Activated CD4-positive, alpha-beta T cell treated with anti-CD3 and anti-CD28 coated beads for 1 hour (primary cell): ENCODE measurements around the gene USP15.

Source experiments
- DNase-seq: peaks from one replicate; pipeline ENCODE4 v3.0.0-alpha.2; 2020

Gene USP15

DNA sequence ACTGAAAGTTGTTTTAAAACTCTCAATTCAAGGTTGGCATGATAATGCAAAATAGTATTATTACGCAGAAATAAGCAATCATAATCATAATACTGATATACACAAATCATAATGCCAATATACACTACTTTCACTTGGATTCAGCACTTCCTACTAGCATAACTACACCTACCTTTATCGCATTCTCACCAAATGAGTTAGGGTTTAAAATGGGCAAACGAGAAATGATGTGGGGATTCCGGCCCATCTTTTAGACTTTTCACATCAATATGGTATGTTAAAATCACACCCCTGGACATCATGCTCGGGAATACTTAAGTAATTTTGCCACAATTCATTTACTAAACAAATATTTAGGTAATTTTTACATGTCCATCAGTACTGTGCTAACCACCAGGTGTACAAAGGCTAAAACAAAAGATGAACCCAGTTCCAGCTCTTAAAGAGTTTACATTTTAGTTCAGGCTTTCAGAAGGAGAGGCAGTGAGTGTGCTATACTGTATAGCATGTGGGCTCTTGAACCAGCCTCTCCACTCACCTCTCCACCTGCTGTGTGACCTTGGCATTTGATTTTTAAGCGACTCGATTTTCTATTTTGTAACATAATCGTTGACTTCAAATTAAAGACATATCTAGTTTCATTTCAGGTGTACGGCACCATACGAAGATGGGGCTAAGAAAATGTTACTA, 1.1 kb upstream of the USP15 start:
- no peak for DNase-seq

- DNase-seq = no peak
Observed at GRCh38 chr12:62259631-62259992, 592 bp upstream of the USP15 start.

DNA sequence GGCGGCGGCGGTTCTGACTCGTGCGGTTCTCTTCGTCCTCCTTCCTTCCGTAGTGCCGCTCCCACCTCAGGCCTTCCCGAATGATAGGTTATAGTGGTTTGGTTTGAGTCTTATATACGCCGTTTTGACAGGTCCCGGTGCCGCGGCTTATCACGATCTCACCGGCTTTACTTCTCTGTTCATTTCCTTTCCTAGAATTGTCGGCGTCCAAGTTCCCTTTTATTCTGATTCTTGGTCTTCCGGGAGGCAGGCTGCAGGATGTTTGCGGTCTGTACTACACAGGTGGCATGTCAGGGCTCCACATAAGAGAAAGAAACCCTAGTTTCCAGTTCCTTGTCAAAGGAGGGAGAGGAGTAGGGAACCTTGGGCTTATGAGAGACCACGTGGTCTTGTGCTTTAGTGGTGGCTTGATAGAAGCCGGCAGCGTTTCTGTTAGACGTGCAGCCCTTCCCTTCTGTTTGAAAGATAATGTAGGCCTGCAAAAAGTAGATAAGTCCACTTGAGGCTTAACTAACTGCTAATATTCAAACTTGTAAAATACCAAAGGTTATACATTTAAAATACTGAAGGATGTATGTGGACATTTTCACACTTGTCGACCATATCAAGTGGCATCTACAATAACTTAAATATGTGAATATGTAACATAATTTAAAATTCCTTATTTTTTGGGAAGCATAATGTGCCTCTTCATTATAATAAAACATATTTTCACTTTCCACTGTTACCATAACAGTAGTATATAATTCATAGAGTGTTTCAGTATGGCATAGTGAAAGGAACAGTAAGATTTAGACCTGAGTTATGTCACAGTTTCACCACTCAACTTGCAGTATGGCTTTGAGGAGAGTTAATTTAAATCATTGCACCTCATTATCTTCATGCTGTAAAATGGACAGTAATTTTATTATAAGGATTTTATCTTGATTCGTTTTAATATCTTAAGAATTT, 804 bp downstream of the USP15 start:
- peak; percentile 34 for DNase-seq

DNA sequence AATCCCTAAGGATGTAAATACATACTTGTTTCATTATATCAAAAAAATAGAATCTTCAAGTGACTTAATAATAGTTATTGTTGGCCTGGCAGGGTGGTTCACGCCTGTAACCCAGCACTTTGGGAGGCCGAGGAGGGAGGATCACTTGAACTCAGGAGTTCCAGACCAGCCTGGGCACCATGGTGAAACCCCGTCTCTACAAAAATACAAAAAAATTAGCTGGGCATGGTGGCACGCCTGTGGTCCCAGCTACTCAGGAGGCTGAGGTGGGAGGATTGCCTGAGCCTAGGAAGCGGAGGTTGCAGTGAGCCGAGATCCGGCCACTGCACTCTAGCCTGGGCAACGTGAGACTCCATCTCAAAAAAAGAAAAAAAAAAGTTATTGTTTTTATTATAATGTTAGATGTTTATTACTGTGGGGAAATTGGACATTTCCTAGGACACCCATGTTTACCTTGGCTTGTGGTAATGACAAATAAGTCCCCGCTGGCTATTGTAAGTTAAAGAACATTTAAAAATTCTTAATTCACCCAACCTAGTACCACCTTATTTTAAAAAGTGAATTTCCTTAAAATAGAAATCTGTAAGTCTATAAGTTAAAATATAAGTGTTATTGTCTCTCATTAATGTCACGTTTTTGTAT, 1.8 kb downstream of the USP15 start:
- no peak for DNase-seq

DNA sequence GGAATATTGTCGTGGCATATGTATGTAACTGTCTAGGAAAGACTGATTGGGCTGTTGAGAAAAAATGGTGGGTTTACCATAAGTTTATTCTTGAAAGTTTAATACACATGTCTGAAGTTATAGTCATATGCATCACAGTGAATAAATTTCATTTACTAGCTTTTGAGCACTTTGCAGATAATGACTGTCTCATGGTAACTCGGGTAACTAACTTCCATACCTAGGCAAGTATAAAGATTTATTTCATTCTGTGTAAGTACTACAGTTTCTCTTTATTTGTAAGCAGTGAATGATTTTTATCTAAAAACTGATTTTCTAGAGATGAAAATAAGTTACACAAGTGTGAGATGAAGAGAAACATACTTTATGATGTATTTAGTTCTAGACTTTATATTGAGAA, 3.0 kb downstream of the USP15 start:
- no peak for DNase-seq

DNA sequence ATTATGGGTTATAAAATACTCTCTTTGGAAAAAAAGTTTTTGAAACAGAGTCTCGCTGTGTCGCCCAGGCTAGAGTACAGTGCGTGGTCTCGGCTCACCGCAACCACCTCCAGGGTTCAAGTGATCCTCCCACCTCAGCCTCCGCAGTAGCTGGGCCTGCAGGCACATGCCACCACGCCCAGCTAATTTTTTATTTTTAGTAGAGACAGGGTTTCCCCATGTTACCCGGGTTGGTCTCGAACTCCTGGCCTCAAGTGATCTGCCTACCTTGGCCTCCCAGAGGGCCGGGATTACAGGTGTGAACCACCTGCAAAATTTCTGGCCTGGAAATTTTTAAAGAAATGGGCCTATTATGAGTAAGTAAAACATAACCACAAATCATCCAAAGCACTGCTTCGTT, 3.8 kb downstream of the USP15 start:
- no peak for DNase-seq

DNA sequence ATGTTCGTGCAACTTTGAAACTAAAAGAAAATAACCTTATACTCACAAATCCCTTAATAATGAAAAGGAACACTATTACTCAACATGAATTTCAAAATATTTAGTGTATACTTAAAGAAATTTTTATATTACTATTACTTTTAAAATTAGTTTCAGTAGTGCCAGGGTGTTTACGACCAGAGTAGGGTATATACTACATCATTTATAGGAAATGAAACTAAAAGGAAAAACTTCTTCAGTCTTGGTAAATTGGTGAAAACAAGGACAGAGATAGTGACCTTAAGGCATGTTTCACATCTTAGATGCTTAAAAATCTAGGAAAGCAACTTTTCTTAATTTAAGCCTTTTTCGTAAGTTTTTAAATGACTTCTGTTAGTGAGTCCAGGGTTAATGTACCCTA, 4.5 kb downstream of the USP15 start:
- no peak for DNase-seq

DNA sequence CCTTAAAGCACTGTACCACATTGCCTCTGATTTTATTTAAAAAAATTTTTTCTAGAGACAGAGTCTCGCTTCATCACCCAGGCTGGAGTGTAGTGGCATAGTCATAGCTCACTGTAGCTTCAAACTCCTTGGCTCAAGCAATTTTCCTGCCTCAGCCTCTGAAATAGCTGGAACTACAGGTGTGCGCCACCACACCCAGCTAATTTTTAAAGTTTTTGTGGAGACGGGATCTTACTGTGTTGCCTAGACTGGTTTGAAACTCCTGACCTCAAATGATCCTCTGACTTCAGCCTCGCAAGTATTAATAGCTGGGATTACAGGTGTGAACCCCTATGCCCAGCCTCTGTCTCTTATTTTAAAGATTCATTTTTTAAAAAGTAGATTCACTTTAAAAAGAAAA, 5.3 kb downstream of the USP15 start:
- no peak for DNase-seq

- no peak for DNase-seq
Observed at GRCh38 chr12:62267026-62267425, 6.8 kb downstream of the USP15 start.

DNA sequence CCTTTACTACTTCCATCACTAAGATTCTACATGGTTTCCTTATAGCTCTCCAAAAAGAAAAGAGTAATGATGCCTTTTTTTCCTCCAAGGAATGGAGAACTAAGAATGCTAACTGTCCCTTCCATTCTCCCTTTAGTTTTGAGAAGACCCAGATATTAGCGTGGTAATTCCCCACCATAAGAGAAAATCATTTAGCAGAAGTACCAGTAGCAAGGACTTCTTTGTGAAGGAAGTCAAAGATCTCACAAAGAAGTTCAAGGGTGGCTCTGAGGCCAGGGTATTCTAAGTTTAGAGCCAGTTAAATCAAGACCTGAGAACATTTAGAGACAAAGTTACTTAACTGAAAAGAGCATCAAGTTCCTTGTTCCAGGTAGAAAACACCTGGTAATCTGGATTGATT, 7.3 kb downstream of the USP15 start:
- DNase-seq = no peak

GRCh38 chr12:62268956-62269355, 8.8 kb downstream of the USP15 start:
- DNase-seq = no peak

GRCh38 chr12:62269464-62270228, 9.4 kb downstream of the USP15 start:
- DNase-seq = no peak

GRCh38 chr12:62270384-62270783, 10.2 kb downstream of the USP15 start:
- DNase-seq = no peak

- no peak for DNase-seq
Observed at GRCh38 chr12:62270872-62271271, 10.7 kb downstream of the USP15 start.

DNA sequence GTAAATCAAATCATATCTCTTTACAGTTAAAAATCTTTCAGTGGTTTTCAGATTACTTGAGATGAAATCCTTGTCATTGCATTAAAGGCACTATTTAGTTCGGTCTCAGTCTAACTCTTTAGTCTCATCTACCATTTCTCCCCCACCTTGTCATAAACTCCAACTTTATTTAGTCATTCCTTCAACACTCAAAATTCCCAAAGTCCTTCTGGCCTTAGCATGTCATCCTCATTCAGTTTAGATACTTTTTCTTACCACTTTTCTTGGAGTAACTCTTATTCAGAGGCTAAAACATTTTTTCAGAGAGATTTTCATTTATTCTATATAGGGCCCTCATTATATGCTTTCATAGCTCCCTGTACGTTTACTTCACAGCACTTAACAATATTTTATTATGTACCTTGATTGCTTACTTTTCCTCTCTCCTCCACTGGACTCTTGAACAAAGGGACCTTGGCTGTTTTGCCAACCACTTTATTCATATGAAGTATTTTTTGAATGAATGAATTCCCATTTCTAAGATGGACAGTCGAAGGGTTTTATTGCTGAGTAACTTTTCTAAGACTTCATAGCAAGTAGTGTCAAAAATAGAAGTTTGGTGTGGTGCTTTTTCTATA, 12.8 kb downstream of the USP15 start:
- no peak for DNase-seq

DNA sequence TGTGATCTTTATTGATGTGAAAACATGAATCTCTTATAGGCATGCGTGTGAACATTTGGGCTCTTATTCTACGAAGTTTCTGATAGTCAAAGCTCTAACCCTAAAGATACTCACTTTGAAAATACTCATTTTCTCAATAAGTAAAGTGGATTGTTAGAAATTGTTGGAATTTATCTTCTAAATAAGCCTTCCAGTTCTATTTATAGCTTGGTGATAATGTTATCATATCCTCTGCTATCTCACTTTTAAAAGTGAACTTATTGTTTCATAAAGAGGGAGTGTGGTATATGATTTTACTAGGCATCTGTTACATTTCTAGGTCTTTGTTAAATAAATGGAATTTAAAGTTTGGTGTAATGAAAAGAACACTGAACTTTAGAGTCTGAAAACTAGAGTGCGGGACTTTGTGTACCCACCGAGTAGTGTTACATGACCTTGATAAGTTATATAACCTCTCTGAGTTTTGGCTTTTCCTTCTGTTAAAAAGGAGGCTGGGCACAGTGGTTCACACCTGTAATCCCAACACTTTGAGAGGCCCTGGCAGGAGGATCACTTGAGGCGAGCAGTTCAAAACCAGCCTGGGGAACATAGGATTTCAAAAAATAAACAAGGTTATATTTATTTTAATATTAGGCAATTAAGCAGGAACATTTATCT, 13.6 kb downstream of the USP15 start:
- DNase-seq = no peak

DNA sequence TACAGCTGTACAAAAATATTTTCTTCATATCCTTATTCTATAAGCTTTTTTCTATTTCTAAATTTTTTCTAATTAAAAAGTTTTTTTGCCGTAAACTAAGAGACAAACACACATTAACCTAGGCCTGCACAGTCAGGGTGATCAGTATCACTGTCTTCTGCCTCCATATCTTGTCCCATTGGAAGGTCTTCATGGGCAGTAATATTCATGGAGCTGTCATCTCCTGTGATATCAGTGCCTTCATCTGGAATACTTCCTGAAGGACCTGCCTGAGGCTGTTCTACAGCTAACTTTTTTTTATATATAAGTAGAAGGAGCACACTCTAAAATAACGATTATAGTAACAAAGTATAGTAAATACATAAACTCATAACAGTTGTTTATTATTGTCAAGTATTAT, 17.8 kb downstream of the USP15 start:
- no peak for DNase-seq

DNA sequence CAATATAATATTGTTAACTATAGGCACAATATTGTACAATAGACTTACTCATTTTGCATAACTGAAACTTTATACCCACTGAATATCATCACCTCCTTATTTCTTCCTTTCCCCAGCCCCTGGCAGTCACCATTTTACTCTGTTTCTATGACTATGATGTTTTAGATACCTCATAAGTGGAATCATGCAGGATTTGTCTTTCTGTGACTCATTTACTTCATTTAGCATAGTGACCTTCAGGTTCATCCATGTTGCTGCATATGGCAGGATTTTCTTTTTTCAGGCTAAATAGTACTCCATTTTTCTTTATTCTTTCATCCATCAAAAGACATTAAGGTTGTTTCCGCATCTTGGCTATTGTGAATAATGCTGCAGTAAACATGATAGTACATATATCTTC, 18.9 kb downstream of the USP15 start:
- DNase-seq = no peak

DNA sequence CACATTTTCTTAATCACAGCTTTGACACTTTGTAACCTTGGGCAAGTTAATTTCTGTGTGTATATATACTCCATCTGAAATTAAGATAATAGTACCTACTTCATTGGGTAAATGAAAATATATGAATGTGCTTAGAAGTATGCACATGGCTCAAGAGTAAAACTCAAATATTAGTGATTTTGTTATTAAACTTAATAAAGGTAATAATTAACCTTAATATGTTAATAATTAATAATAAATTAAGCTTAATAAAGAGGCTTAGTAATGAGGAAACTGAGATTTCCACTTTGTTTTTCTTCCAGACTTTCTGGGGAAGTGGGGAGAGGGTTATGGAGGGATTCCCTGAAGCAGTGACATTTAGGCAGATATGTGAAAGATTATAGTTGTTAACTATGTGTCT, 19.8 kb downstream of the USP15 start:
- DNase-seq = no peak

DNA sequence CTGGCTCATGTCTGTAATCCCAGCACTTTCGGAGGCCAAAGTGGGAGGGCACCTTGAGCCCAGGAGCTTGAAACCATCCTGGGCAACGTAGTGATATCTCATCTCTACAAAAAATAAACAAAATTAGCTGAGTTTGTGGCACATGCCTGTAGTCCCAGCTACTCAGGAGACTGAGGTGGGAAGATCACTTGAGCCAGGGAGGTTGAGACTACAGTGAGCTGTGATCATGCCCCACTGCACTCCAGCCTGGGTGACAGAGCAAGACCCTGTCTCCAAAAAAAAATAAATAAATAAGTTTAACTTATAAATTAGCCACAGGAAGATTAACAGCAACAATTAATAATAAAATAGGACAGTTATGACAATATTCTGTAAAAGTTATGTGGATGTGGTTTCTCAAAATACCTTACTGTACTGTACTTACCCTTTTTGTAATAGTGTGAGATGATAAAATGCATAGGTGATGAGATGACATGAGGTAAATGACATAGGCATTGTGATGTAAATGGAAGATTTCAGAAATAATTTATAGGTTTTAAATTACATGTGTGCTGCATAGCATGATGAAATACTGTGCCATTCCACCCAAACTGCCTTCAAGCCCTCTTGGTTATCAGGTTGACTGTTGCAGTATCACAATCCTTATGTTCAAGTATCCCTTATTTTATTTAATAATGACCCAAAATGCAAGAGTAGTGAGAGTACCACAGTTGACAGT, 22.0 kb downstream of the USP15 start:
- no peak for DNase-seq

GRCh38 chr12:62284749-62285148, 24.5 kb downstream of the USP15 start:
- no peak for DNase-seq
